ENCODE results near the gene CD2.

GRCh38 chr1:116760996-116761665 lies 6.9 kb downstream of the CD2 start:
- TF ChIP-seq, protein P1, sequence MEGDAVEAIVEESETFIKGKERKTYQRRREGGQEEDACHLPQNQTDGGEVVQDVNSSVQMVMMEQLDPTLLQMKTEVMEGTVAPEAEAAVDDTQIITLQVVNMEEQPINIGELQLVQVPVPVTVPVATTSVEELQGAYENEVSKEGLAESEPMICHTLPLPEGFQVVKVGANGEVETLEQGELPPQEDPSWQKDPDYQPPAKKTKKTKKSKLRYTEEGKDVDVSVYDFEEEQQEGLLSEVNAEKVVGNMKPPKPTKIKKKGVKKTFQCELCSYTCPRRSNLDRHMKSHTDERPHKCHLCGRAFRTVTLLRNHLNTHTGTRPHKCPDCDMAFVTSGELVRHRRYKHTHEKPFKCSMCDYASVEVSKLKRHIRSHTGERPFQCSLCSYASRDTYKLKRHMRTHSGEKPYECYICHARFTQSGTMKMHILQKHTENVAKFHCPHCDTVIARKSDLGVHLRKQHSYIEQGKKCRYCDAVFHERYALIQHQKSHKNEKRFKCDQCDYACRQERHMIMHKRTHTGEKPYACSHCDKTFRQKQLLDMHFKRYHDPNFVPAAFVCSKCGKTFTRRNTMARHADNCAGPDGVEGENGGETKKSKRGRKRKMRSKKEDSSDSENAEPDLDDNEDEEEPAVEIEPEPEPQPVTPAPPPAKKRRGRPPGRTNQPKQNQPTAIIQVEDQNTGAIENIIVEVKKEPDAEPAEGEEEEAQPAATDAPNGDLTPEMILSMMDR (IDR thresholded peaks at IDR 0.05): no peak
- no peak for TF ChIP-seq ZFX (IDR thresholded peaks at IDR 0.05; ENCODE audit: borderline replicate concordance)
